ENCODE data around the gene PLCL2.

The PLCL2 gene

DNA sequence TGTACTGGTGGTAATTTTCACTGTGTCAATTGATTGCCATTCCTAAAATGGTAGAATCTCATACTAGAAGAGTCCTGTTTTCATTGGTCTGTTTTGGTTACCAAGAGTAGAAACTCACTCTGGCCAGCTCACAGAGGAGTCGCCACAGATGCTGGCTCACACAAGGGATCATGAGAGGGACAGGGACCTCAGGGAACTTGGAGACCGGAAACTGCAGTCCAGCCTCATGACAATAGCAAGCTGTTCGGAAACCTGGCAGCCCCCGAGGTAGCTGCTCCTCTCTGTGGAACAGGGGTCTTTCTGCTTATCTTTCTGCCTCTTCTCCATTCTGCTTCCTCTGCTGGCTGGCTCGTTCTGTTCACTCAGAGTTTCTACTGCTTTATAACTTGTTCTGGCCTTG lies 192.9 kb downstream of the PLCL2 start:
- no peak overlapping the region for H3K4me3 ChIP-seq
- no peak for TF ChIP-seq FOXP2 (optimal IDR thresholded peaks at IDR 0.05; ENCODE audit: control extremely low read depth, extremely low read length, insufficient read depth)
- no peak for TF ChIP-seq EZH2 (IDR thresholded peaks at IDR 0.05)
- no peak for TF ChIP-seq POLR2AphosphoS5 (IDR thresholded peaks at IDR 0.05; ENCODE audit: borderline replicate concordance, low read depth, low read length)
- no peak for DNase-seq (ENCODE audit: low read depth, low spot score)
- H3K36me3 ChIP-seq (ENCODE audit: insufficient read depth, low read length) = no peaks in the 10 kb centered on the region
- H3K27ac ChIP-seq = no peak overlapping the region
- H3K9ac ChIP-seq (ENCODE audit: insufficient read length) = no peak overlapping the region
- H3K9me3 ChIP-seq (ENCODE audit: low read depth, low read length) = no peaks in the 10 kb centered on the region

DNA sequence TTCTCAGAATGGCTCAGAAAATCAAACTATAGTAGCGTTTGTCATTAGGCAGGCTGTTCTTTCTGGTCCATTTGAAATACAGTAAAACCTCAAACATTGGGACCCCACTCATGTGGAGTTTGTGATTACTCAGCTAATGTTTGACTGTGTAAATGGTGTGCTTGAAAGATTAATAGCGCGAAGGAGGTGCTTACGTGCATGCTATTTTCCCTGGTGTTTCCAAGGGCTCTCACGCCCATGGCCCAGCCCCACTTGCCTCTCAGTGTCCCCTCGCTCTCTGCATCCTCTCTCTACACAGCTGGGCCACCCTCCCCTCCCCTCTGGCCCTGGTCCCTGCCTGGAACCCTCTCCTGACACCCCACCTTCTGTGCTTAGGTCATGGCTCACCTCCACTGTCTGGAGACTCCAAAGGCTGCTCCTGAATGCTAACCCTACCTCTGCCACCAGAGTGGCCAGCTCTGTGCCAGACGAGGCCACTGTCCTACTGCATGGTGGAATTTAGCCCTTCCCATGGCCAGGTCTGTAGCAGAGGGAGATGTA lies 194.2 kb downstream of the PLCL2 start:
- H3K27ac ChIP-seq = no peak overlapping the region
- TF ChIP-seq EZH2 (IDR thresholded peaks at IDR 0.05) (no peak), FOXP2 (optimal IDR thresholded peaks at IDR 0.05; ENCODE audit: control extremely low read depth, extremely low read length, insufficient read depth) (no peak), POLR2AphosphoS5 (IDR thresholded peaks at IDR 0.05; ENCODE audit: borderline replicate concordance, low read depth, low read length) (no peak)
- no peak overlapping the region for H3K4me3 ChIP-seq
- no peaks in the 10 kb centered on the region for H3K36me3 ChIP-seq (ENCODE audit: insufficient read depth, low read length)
- no peak overlapping the region for H3K9ac ChIP-seq (ENCODE audit: insufficient read length)
- H3K9me3 ChIP-seq (ENCODE audit: low read depth, low read length) = no peaks in the 10 kb centered on the region
- no peak for DNase-seq (ENCODE audit: low read depth, low spot score)

DNA sequence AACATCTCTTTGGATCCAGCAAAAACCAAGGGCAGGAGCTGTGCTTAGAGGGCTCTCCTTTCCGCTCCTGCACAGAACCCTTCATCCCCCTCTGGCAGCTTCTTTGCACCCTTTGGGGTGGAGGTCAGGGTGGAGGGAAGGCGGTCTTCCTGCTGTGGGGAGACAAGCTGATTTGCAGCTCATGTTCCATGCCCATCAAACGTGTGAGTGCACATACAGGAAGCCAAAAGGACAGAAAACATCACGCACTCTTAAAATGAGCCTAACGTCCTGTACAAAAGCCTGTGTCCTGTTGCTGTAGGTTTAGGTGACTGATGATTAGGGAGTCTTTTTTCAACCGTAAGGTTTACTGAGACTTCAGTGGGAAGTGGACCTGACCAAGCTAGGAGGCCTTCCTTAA lies 195.2 kb downstream of the PLCL2 start:
- Histone ChIP-seq H3K27ac (no peak overlapping the region), H3K9me3 (ENCODE audit: low read depth, low read length) (no peaks in the 10 kb centered on the region), H3K9ac (ENCODE audit: insufficient read length) (no peak overlapping the region), H3K36me3 (ENCODE audit: insufficient read depth, low read length) (no peaks in the 10 kb centered on the region), H3K4me3 (no peak overlapping the region)
- DNase-seq (ENCODE audit: low read depth, low spot score) = no peak
- no peak for TF ChIP-seq FOXP2 (optimal IDR thresholded peaks at IDR 0.05; ENCODE audit: control extremely low read depth, extremely low read length, insufficient read depth)
- TF ChIP-seq POLR2AphosphoS5 (IDR thresholded peaks at IDR 0.05; ENCODE audit: borderline replicate concordance, low read depth, low read length) = no peak
- no peak for TF ChIP-seq EZH2 (IDR thresholded peaks at IDR 0.05)

DNA sequence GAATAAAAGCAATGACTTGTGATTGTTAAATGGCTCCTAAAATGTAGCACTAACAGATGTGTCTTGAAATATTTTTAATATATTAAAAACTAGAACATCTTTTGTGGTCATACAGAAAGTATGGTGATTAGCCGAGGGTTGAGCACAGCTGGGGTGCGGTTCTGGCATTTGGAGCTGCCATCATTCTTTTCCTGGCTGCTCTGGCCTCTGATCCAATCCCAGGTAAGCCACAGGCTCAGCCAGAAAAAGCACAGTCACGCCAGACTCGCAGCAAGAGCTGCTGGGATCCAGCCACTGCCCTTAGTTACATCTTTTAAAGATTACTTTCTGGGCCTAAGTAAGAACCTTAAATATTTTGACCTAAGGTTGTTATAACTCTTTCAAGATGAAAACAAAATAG lies 196.8 kb downstream of the PLCL2 start:
- Histone ChIP-seq H3K9me3 (ENCODE audit: low read depth, low read length) (no peaks in the 10 kb centered on the region), H3K4me3 (no peak overlapping the region), H3K9ac (ENCODE audit: insufficient read length) (no peak overlapping the region), H3K27ac (no peak overlapping the region), H3K36me3 (ENCODE audit: insufficient read depth, low read length) (no peaks in the 10 kb centered on the region)
- no peak for TF ChIP-seq FOXP2 (optimal IDR thresholded peaks at IDR 0.05; ENCODE audit: control extremely low read depth, extremely low read length, insufficient read depth)
- DNase-seq (ENCODE audit: low read depth, low spot score) = no peak

DNA sequence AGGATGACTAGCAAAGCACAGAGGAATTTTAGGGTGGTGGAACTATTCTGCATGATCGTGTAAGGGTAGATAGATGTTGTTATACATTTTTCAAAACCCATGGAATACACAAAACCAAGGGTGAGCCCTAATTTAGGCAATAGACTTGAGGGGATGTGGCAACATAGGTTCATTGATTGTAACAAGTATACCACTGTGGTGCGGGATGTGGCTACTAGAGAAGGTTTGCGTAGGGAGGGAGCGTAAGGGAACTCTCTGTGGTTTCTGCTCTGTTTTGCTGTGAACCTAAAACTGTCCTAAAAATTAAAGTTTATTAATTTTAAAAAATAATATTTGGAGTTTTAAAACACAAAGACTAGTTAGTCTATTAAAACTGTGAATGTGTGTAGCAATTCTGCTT lies 202.8 kb downstream of the PLCL2 start:
- H3K9ac ChIP-seq (ENCODE audit: insufficient read length) = no peak overlapping the region
- H3K27ac ChIP-seq = no peak overlapping the region
- DNase-seq (ENCODE audit: low read depth, low spot score) = no peak
- H3K9me3 ChIP-seq (ENCODE audit: low read depth, low read length) = no peaks in the 10 kb centered on the region
- H3K4me3 ChIP-seq = no peak overlapping the region
- TF ChIP-seq POLR2AphosphoS5 (IDR thresholded peaks at IDR 0.05; ENCODE audit: borderline replicate concordance, low read depth, low read length) = no peak
- no peak for TF ChIP-seq FOXP2 (optimal IDR thresholded peaks at IDR 0.05; ENCODE audit: control extremely low read depth, extremely low read length, insufficient read depth)
- TF ChIP-seq EZH2 (IDR thresholded peaks at IDR 0.05) = no peak
- no peaks in the 10 kb centered on the region for H3K36me3 ChIP-seq (ENCODE audit: insufficient read depth, low read length)

DNA sequence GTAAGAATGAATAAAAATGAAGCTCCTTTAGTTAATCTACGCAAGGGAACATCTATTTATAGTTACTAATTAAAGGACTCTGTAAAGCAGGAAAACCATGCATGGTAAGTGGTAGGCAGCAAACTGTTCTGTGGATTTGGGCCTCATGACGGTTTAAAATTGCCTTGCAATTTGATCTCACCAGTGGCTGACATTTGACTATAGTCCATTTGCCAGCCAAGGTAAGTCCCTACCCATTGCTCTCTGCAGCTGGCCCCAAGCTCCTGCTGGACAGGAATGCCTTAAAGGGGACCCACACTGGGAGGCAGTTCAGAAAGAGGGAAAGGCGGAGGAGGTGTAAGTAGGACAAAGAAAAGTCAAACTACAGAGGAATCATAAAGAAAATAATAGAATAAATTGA lies 203.3 kb downstream of the PLCL2 start:
- H3K27ac ChIP-seq = no peak overlapping the region
- no peak for TF ChIP-seq POLR2AphosphoS5 (IDR thresholded peaks at IDR 0.05; ENCODE audit: borderline replicate concordance, low read depth, low read length)
- TF ChIP-seq FOXP2 (optimal IDR thresholded peaks at IDR 0.05; ENCODE audit: control extremely low read depth, extremely low read length, insufficient read depth) = no peak
- no peak for TF ChIP-seq EZH2 (IDR thresholded peaks at IDR 0.05)
- no peak for DNase-seq (ENCODE audit: low read depth, low spot score)
- H3K9ac ChIP-seq (ENCODE audit: insufficient read length) = no peak overlapping the region
- H3K4me3 ChIP-seq = no peak overlapping the region
- no peaks in the 10 kb centered on the region for H3K36me3 ChIP-seq (ENCODE audit: insufficient read depth, low read length)
- H3K9me3 ChIP-seq (ENCODE audit: low read depth, low read length) = no peaks in the 10 kb centered on the region

DNA sequence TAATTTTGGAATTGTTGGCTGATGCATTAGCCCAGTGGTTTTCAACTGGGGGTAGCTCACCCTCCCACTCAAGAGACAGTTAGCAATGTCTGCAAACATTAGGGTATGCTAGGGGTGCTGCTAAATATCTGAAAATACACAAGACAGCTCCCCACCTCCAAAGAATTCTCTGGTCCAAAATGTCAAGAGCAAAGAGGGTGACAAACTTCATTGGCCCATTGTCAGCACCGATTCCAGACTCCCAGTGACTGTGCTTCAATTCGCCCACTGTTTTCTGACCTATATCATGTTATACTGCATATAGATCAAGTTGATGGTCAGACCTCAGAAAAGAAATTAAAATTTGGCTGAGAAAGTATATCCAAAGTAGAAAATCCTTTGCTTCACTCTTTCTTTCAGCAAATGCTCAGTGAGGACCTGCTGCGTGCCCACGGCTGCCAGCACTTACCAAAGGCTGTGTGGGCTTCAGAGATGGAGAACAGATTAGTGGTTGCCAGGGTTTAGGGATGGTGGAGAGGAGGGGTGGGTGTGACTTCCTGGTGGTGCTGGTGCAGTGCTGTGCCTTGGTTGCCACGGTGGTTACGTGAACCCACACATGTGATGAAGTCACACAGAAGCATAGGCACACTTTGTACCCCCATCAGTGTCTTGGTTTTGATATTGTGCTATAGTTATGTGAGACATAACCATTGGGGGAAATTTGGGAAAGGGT lies 204.0 kb downstream of the PLCL2 start:
- Histone ChIP-seq H3K36me3 (ENCODE audit: insufficient read depth, low read length) (no peaks in the 10 kb centered on the region), H3K9ac (ENCODE audit: insufficient read length) (no peak overlapping the region), H3K4me3 (no peak overlapping the region), H3K9me3 (ENCODE audit: low read depth, low read length) (no peaks in the 10 kb centered on the region), H3K27ac (no peak overlapping the region)
- TF ChIP-seq POLR2AphosphoS5 (IDR thresholded peaks at IDR 0.05; ENCODE audit: borderline replicate concordance, low read depth, low read length) (no peak), EZH2 (IDR thresholded peaks at IDR 0.05) (no peak), FOXP2 (optimal IDR thresholded peaks at IDR 0.05; ENCODE audit: control extremely low read depth, extremely low read length, insufficient read depth) (no peak)
- no peak for DNase-seq (ENCODE audit: low read depth, low spot score)

DNA sequence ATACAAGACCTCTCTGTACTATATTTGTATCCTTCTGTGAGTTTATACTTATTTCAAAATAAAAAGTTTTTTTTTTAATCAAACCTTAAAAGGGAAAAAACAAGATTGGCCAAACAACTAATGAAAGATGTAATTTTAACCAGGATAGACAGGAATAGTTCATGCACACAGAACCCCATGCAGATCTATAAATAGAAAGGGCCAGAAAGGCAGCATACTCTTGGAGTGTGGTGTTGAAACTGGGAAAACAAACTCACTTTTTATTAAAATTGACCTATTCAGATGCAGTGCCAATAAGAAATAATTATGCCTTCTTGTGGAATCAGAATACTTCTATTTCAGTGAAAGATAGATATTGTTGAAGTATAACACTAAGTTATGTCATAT lies 204.6 kb downstream of the PLCL2 start:
- TF ChIP-seq EZH2 (IDR thresholded peaks at IDR 0.05) (no peak), POLR2AphosphoS5 (IDR thresholded peaks at IDR 0.05; ENCODE audit: borderline replicate concordance, low read depth, low read length) (no peak), FOXP2 (optimal IDR thresholded peaks at IDR 0.05; ENCODE audit: control extremely low read depth, extremely low read length, insufficient read depth) (no peak)
- Histone ChIP-seq H3K4me3 (no peak overlapping the region), H3K9ac (ENCODE audit: insufficient read length) (no peak overlapping the region), H3K9me3 (ENCODE audit: low read depth, low read length) (no peaks in the 10 kb centered on the region), H3K36me3 (ENCODE audit: insufficient read depth, low read length) (no peaks in the 10 kb centered on the region), H3K27ac (no peak overlapping the region)
- no peak for DNase-seq (ENCODE audit: low read depth, low spot score)

Data from SK-N-MC (cell line).